Activated CD4-positive, alpha-beta T cell treated with anti-CD3 and anti-CD28 coated beads, Interleukin-2, amount 50 U/mL, for 16 hours (primary cell): ENCODE results near the gene COBL.
A peak's percentile ranks its signal among the peaks of the same experiment; 100 is the strongest.

Experiments used
- DNase-seq: peaks from one replicate; pipeline ENCODE4 v3.0.0-alpha.2; 2020

Gene COBL

DNA sequence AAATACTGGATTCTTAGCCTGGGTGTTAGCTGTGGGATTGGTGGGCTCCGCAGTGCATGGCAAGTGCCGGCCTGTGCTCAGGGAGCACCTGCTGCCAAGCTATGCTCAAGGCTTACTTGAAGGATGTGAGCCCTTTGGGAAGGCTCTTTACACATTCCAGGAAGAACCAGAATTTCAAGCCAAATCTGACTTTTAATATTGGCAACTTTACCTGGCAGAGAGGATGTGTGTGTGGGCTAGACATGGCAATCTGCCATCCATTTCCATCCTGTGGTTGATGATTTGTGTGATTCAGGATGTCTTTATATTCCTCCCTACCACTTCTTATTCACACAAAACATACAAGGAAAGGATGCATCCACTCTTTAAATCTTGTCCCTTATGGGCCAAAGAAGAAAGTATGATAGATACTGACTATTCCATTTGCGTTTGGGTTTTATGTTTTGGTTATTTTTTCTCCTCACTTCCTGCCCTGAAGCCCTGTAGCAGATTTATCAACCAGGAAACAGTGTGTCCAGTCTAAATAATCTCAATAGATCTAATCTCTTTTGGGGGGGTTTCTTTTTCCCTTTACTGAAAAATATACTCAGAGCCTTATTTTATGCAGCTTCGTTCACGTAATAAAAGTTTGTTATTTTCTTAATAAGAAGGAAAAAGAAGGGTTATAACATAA lies 247.1 kb downstream of the COBL start:
- DNase-seq, result no peak

DNA sequence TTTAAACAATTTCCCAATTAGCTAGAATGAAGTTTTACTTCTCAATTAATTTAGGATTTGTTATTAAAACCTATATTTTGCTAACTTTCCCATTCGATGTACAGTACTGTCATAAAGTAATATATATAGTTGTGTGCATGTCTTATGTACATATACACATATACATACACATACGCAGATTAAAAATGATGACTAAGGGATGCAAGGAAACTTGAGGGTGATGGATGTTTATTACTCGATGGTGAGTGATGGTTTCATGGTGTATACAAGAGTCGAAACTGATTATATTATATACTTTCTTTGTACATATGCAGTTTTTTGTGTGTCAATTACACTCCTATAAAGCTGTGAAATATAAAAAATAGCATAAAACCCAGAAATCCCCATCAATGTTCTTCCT lies 248.2 kb downstream of the COBL start:
- no peak for DNase-seq

DNA sequence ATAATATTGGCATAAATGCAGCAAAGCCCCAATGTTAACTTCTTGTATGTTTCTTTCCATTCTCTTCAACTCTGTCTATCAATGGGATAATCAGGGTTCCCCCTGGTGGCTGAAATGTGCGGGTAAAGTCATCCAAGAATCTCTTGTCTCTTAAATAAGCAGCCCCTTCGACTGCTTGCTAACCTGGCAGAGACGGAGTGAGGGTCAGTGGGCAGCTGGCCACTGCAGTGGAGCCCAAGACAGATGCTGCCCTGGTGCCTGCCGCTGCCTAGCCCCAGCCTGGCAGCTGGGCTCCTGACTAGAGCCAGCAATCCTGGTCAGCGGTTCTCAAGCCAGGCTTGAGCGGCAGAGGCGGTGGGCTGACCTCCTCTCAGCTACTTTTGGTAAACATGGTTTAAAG lies 248.9 kb downstream of the COBL start:
- DNase-seq, result peak; percentile 41

DNA sequence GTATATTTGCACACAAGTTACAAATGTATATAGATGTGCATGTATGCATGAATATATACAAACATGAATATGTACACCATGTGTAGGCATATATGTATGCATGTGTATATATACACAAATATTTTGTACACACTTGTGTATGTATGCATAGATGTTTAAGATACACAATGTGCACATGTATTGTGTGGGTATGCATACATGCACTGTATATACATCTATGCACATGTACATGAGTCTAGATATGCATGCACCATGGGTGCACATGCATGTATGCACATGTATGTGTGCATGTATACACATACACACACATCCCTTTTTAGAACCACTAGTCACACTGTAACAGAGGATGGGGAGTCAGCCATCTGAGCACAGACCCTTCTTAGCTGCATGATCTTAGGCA lies 249.4 kb downstream of the COBL start:
- no peak for DNase-seq

DNA sequence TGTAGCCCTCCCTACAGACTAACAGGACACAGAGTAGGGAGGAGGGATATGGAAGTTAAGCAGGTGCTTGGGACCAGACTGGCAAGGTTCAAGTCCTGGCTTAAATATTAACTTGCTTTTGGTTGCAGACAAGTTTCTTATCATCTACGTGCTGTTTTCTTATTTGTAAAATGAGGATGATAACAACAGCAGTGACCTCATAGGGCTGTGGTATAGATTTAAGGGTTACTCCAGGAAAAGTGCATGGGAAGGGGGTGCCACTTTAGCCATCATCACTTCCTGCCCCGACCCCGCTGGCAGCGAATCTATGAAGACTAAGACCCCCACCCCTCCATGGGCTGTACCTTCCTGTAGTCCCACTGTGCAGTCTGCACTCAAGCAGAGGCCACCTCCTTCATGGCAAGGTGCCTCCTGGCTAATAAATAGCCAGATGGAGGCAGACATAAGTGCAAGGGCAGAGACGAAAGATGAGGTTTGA lies 250.2 kb downstream of the COBL start:
- no peak for DNase-seq

DNA sequence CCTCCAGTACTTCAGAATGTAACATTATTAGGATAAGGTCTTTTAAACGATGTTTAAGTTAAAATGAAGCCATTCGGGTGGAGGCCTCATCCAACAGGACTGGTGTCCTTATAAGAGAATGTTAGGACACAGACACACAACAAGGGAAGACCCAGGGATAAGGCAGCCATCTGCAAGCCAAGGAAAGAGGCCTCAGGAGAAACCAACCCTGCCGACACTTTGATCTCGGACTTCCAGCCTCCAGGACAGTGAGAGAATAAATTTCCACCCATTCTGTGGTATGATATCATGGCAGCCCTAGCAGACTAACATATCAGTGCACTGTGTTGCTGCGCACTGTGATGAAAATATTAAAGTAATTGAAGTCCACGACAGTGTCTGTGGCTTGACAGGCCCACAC lies 250.8 kb downstream of the COBL start:
- no peak for DNase-seq

DNA sequence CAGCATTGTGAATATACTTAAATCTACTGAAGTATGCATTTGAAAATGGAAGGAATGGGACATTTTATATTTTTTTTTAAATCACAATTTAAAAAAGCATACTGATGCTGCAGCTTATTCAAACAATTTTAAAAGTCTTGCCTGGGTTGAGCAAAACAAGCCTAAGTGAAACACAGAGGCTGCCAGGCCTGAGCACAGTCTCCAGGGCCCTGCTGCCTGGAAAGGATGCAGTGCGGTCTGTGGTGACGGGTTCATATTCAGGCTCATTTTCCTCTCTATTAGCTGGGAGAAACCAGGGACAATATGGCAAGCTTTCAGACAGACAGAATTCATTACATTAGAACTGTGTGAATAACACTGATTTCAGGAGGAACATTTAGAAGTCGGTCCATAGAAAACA lies 251.9 kb downstream of the COBL start:
- DNase-seq, result no peak

DNA sequence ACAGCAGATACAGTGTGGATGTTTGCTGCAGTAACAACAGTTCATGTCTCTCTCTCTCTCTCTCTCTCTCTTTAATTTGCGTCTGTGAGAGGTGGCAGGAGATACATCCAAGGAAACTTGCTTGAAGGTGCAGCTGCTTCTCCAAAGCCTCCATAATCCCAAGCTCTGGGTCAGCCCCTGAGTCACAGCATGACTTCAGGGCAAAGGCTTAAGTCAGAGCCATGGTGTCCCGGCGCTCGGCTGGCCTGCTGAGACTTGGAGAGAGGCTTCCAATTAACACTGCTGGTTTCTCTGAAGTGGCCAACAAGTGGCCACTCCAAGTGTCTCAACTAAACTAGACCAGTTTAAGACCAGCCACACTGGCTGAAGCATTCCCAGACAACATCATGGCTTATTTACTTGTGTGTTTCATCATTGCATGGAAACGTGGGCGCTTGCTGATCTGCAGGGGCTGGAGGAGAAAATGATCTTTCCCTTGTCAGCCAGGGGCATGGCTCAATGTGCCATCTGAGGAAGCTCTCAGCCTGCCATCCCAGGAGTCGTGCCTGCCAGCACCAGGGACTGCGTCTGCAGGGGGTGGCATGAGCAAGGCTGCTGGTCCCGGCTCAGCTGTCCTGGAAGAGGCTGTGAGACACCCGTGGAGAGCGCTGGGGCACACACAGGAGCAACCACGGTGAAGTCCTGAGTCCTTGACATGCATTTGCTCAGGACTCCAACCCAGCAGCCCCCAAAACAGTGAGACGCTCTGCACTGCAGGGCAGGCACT lies 254.2 kb downstream of the COBL start:
- no peak for DNase-seq

DNA sequence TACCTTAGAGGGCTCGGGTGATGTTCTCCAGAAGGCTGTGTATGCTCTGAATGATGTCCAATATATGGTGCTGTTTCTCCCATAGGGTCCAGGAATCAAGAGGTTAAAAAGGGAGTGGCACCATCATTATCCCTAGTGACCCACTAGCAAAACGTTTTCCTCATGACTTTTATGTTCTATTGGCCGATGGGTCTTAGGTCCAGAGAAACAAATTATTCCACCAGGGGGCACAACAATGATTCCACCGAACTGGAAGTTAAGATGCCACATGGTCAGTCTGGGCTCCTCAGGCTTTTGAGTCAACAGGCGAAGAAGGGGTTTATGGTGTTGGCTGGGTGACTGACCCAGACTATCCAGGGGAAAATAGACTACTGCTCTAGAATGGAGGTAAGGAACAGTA lies 256.1 kb downstream of the COBL start:
- no peak for DNase-seq

DNA sequence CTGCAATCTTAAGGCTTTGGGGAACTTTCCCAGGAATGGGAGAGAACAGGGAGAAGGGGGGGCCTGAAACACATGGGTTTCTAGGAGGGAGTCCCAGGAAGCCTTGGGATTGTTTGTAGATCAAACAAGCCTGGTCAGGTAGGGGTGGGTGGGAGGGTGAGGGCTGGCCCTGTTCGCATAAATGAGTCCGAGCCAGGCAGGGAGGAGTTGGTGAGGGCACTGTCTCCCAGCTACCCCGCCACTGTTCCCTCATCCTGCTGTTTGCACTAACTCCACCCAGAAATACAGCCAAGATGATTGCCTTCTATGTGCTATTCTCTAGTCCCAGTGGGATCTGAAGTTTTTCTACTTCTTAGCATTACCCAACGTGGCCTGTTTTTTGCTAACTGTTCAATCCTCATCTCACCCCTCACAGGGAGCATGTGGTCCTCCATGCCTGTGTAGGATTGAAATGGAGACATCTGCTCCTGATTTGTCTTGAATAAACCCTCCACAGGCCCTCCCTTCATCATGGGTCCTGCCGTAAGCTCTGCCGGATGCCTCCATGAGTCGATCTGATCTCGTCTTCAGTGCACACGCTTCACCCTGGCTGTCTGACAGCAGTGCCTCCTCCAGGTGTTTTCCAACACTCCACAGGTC lies 257.0 kb downstream of the COBL start:
- no peak for DNase-seq

DNA sequence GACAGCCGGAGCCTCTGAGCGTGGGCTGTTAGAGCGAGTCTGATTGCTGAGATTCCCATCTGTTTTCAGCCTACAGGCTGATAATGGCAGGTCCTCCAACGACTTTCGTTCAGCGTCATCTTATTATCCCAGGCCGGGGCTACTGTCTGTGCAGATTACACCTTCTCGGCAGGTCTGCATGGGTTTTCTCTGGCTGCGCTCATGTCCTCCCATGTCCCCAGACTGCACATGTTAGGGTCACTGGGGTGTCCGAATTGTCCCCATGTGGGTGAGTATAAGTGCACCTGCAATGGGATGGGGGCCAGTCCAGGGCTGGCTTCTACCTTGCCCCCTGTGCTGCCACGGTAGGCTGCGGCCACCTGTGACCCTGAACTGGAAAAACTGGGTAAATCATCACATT lies 257.8 kb downstream of the COBL start:
- DNase-seq, result no peak

DNA sequence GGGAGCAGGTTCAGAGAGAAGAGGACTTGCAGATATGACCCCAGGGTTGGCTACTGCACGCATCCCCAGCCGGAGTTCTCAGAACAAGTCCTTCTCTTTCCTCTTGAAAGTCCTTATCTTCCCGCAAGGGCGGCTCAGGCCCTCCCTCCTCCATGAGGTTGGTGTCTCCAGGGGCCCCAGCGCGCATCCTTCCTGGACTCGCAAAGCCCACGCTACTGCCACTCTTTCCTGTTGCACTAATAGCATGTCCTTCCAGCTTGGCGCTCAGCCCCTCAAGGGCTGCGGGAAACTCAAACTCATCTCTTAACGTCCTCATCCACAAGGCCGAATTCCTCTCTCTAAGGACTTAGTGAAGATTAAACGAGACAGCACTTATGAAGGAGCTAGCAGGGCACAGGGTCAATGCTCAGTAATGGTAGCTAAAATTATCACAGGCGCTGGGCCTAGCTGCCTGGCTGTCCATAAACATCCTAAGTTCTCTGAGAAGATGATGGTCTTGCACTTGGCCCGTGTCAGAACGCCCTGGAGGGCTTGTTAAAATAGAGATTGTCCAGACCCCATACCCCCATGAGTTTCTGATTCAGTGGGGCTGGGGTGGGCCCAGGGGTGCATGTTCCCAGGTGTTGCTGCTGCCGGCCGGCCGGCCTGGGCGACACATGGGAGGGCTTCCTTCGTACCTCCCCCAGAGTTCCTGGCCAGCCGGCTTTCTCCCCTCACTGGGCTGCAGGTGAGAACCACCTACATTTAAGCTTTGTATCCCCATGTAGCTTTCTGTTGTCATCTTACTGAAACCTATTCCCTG lies 261.4 kb downstream of the COBL start:
- DNase-seq, result no peak

DNA sequence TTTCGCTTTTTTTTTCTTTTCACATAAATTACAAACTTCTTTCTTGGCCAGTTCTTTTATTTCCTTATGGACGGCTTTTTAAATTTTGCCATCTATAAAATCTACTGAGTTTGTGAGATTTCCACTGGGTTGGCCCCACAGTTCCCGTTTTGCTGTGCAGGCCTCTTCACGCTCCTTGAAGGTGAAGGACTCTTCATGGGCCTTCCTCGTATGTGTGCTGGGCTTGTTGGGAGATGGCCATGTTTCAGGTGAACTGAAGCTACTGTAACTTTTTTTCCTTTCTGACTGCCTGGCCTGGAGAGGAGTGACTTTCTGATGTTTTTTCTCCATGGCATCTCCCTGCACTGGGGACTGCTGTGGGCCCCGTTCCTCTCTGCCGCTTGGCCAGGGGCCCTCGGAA lies 262.4 kb downstream of the COBL start:
- no peak for DNase-seq

DNA sequence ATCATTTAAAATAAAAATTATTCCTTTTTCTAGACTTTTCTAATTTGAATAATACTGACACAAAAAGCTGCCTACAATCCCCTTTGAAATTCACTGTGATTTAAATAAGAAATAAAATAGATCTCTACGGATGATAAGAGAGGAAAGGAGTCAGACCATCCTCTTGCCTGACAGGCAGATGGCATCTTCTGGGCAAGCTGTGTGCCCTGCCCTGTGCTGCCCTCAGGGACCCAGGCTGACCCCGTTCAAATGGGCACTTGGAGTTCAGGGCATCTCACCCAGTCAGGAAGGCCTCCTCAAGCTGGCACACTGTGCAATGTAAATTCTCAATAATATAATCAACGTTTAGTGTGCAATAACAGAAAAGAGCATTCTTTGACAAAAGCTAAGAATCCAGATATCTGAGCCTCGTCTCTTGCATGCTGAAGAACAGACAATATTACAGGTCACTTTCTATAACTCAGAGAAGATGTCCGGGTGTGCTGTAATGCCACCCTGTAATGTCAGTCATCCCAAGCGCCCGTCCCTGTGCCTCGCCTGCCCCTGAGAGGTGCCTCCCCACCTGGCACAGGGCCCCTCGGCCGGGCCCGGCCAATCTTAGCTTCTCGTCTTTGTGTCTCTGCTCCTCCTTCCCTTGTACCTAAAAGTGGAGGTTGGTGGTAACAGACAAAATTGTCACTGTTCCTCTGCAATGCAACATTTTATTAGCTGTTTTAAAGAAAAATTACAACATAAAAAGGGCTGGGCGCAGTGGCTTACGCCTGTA lies 263.3 kb downstream of the COBL start:
- no peak for DNase-seq

DNA sequence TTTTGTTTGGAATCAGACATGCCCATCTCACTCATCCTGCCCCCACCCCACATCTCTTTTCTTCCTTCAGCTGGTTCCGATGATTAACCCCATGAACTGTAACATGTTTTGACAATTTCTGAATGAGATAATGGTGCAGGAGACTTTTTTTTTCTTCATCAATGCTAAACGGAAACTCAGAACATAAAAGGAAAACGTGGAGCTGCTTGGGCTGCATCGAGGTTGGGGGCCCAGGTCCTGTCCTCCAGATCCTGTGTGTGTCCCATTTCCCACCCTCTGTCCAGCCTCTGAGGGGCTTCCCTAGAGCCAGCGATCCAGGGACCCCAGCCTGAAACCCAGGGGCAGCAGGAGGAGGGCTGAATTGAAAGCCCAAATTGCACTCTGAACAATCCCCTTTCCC lies 270.1 kb downstream of the COBL start:
- DNase-seq, result no peak

DNA sequence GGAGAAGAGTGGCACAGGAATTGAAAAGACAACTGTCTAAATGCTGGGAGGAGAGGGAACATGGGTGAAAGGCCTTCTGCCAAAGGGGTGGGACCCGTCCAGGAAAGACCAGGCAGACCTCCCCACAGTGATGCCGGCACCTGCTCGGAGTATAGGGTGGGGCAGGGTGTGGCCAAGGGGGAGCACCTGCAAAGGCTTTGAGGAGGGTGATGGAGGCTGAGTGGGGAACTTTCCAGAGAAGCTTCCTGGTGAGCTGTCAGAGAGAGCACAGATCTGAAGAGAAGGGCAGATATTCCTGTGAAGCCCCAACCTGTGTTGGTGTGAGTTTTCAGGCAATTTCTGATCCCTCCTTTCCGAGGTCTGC lies 270.5 kb downstream of the COBL start:
- DNase-seq, result no peak

DNA sequence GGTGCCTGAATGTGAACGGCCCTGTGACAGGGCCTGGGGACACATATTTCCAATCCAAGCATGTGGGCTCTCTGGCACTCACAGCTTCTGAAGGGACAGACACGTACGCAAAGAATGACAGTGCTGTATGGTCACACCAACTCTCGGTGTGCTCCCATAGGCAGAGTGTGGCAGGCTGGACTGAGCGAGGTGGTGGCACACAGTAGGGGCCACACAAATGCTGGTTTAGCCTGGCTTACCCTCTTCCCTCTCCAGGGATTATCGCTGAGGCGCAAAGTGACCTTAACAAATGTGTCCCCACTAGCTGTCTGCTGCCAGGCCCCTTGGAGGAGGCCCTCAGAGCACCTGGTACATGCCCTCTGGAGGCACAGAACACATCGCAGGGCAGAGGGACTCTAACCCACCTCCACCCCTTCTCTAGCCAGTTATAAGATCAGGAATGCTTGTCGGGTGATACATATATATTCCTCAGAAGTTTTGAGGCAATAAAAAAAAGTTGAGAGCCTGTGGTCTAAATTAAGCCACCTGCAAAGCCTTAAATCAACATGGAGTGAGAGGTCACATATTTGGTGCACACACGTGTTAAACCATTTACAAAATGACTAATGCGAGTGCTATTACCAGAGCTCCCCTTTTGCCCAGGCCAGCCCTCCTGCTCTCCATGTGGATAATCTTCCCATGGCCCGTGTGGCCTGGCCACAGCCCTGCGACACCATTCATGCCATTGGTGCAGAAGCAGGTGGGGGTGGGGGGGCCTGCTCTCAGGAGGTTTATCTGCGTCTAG lies 271.1 kb downstream of the COBL start:
- DNase-seq, result no peak

DNA sequence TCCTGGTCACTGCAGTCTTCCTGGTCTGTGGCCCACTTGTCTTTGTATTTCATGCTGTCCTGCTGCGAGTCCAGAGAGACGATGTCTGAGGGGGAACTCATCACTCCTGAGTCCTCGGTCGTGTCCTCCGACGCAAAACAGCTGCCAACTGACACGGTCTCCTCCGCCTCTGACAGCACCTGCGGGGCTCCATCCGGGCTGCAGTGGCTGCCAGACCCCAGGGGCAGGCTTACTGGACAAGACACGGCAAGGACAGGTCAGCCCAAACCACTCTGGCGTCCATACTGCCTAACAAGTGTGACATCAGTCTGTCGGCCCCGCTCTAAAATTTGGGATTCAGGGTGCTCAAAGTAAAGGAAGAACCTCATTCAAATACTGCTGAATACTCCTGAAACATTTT lies 273.1 kb downstream of the COBL start:
- DNase-seq, result no peak

DNA sequence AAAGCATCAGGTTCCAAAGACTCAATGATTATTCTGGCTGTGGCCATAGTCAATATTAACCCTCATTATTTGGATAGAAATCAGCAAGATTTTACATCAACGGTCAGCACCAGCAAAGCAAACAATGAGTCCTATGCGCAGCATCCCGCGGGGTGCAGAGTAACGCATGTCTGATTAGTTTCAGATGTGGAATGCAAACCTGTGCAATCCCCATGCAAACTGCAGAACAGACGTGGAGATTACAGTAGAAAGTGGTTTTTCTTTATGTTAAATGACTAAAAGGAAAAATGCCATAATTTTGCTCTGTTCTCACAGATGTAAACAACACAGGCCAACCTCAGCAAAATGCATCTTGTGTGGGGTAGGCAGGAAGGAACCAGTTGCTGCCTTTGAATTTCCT lies 275.8 kb downstream of the COBL start:
- DNase-seq, result no peak

DNA sequence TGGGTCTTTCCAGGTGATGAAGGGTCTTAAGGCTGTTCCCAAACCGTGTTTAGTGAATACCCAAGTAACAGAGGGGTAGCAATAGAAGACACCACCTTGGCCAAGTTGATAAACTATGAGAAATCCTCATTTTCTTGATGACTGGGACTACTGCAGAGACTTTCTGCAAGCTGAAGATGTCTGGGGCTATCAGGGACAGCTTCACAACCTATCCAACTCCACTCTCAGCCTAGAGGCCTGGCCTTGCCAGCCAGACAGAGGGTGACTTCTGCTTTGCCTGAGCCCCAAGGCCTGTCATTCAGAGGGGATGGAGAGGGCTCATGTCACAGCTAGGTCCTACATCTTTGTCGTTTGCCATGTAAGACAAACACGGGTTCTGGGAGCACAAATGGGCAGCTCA lies 278.0 kb downstream of the COBL start:
- no peak for DNase-seq

DNA sequence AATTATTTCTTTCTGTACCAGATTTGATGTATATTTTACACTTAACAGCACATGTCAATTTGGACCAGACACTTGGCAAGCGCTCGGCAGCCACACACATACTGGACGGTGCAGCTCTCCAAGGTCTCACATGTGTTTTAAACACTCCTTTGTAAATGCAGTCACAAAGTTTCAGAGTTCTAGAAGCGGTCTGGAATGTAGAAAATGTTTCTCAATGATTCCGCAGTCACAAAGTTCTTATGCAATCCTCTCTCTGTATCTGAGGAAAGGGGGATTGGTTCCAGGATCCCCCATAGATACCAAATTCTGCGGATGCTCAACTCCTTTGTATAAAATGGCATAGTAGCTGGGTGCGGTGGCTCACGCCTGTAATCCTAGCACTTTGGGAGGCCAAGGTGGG lies 280.9 kb downstream of the COBL start:
- no peak for DNase-seq
